BLaER1 (cell line): ENCODE measurements around the gene SOX8.
"Not testable (repeated sequence)": the region's sequence is repeated elsewhere in the genome, so short reads cannot be mapped to it uniquely, and the experiment has no call there.

Experiments
- H3K27ac ChIP-seq: shearing (Covaris generic); formaldehyde crosslinking; 2 replicates; pipeline ENCODE4 v1.8.1; 2022
- H3K27me3 ChIP-seq: shearing (Covaris generic); formaldehyde crosslinking; 2 replicates; pipeline ENCODE4 v1.8.1; 2022
- H3K36me3 ChIP-seq: shearing (Covaris generic); formaldehyde crosslinking; 2 replicates; pipeline ENCODE4 v1.8.1; 2022
- H3K4me1 ChIP-seq: shearing (Covaris generic); formaldehyde crosslinking; 2 replicates; pipeline ENCODE4 v1.8.1; 2022
- H3K4me2 ChIP-seq: shearing (Covaris generic); formaldehyde crosslinking; 2 replicates; pipeline ENCODE4 v1.8.1; 2022
- H3K4me3 ChIP-seq: shearing (Covaris generic); formaldehyde crosslinking; 2 replicates; pipeline ENCODE4 v1.8.1; 2022
- H3K9ac ChIP-seq: shearing (Covaris generic); formaldehyde crosslinking; 2 replicates; pipeline ENCODE4 v1.8.1; 2022
- H3K9me3 ChIP-seq: shearing (Covaris generic); formaldehyde crosslinking; 2 replicates; pipeline ENCODE4 v1.8.1; 2022
- H4K20me1 ChIP-seq: shearing (Covaris generic); formaldehyde crosslinking; 2 replicates; pipeline ENCODE4 v1.8.1; 2022
- Cebpa-rat ChIP-seq: shearing (Covaris generic); IDR thresholded peaks from 2 replicates; pipeline ENCODE4 v1.8.1; 2022

SOX8 gene

GRCh38 chr16:1018447-1019198, 37.1 kb downstream of the SOX8 start:
- no peak overlapping the region for H3K4me2 ChIP-seq
- no peaks in the 10 kb centered on the region for H3K4me1 ChIP-seq
- H3K36me3 ChIP-seq, result no peaks in the 10 kb centered on the region
- H3K27ac ChIP-seq, result no peak overlapping the region
- H3K9me3 ChIP-seq, result no peaks in the 10 kb centered on the region
- H3K9ac ChIP-seq, result no peak overlapping the region
- H4K20me1 ChIP-seq, result peaks cover 12% of the 10 kb centered on the region; the same call in 1 of the 2 replicates
- no peak for TF ChIP-seq Cebpa-rat
- H3K4me3 ChIP-seq, result no peak overlapping the region
- H3K27me3 ChIP-seq, result peaks cover 57% of the 10 kb centered on the region

- Histone ChIP-seq H3K9me3 (no peaks in the 10 kb centered on the region), H3K9ac (no peak overlapping the region), H3K27me3 (peaks cover 65% of the 10 kb centered on the region), H4K20me1 (peaks cover 16% of the 10 kb centered on the region; the same call in 1 of the 2 replicates), H3K36me3 (no peaks in the 10 kb centered on the region), H3K4me1 (no peaks in the 10 kb centered on the region), H3K4me3 (no peak overlapping the region), H3K27ac (no peak overlapping the region), H3K4me2 (no peak overlapping the region)
- TF ChIP-seq Cebpa-rat, result no peak
Measured at GRCh38 chr16:1019231-1020090, 37.9 kb downstream of the SOX8 start.

- no peaks in the 10 kb centered on the region for H3K4me1 ChIP-seq
- peaks cover 20% of the 10 kb centered on the region for H4K20me1 ChIP-seq
- H3K27me3 ChIP-seq, result peaks cover 71% of the 10 kb centered on the region
- H3K36me3 ChIP-seq, result no peaks in the 10 kb centered on the region
- H3K9me3 ChIP-seq, result no peaks in the 10 kb centered on the region
- H3K27ac ChIP-seq, result no peak overlapping the region
- H3K4me2 ChIP-seq, result no peak overlapping the region
- TF ChIP-seq Cebpa-rat, result no peak
- no peak overlapping the region for H3K4me3 ChIP-seq
- H3K9ac ChIP-seq, result no peak overlapping the region
Measured at GRCh38 chr16:1020091-1020399, 38.5 kb downstream of the SOX8 start.

GRCh38 chr16:1020591-1020990, 39.0 kb downstream of the SOX8 start:
- Histone ChIP-seq H3K4me3 (no peak overlapping the region), H3K9me3 (no peaks in the 10 kb centered on the region), H3K36me3 (no peaks in the 10 kb centered on the region), H3K27ac (no peak overlapping the region), H3K27me3 (peaks cover 76% of the 10 kb centered on the region), H3K4me1 (no peaks in the 10 kb centered on the region), H3K9ac (no peak overlapping the region), H3K4me2 (no peak overlapping the region), H4K20me1 (peaks cover 26% of the 10 kb centered on the region)
- TF ChIP-seq Cebpa-rat, result no peak

- H3K27ac ChIP-seq, result no peak overlapping the region
- no peak overlapping the region for H3K4me2 ChIP-seq
- H3K36me3 ChIP-seq, result no peaks in the 10 kb centered on the region
- H3K4me3 ChIP-seq, result no peak overlapping the region
- no peaks in the 10 kb centered on the region for H3K4me1 ChIP-seq
- peaks cover 87% of the 10 kb centered on the region for H3K27me3 ChIP-seq
- TF ChIP-seq Cebpa-rat, result no peak
- H4K20me1 ChIP-seq, result peaks cover 34% of the 10 kb centered on the region
- no peaks in the 10 kb centered on the region for H3K9me3 ChIP-seq
- H3K9ac ChIP-seq, result no peak overlapping the region
Measured at GRCh38 chr16:1021553-1022160, 40.1 kb downstream of the SOX8 start.

- TF ChIP-seq Cebpa-rat, result no peak
Measured at GRCh38 chr16:1022466-1022865, 40.9 kb downstream of the SOX8 start.

GRCh38 chr16:1024138-1024537, 42.6 kb downstream of the SOX8 start:
- Histone ChIP-seq H3K9me3 (no peaks in the 10 kb centered on the region), H3K27me3 (peaks cover 98% of the 10 kb centered on the region), H3K4me3 (no peak overlapping the region), H3K27ac (no peak overlapping the region), H3K4me1 (peaks cover 9% of the 10 kb centered on the region), H3K36me3 (no peaks in the 10 kb centered on the region), H3K9ac (no peak overlapping the region), H4K20me1 (peaks cover 54% of the 10 kb centered on the region), H3K4me2 (no peak overlapping the region)
- TF ChIP-seq Cebpa-rat, result no peak

More at GRCh38 chr16:1022466-1022865, 40.9 kb downstream of the SOX8 start:
- H3K9ac ChIP-seq, result no peak overlapping the region
- H3K4me1 ChIP-seq, result no peaks in the 10 kb centered on the region
- H3K4me2 ChIP-seq, result no peak overlapping the region
- H4K20me1 ChIP-seq, result peaks cover 42% of the 10 kb centered on the region
- H3K9me3 ChIP-seq, result no peaks in the 10 kb centered on the region
- H3K27me3 ChIP-seq, result peaks cover 95% of the 10 kb centered on the region
- no peak overlapping the region for H3K4me3 ChIP-seq
- H3K36me3 ChIP-seq, result no peaks in the 10 kb centered on the region
- H3K27ac ChIP-seq, result no peak overlapping the region

GRCh38 chr16:1025183-1025809, 43.7 kb downstream of the SOX8 start:
- H3K36me3 ChIP-seq, H3K27ac ChIP-seq, H3K4me2 ChIP-seq, H3K9ac ChIP-seq, H3K9me3 ChIP-seq, H3K4me3 ChIP-seq: not testable (repeated sequence)
- H3K27me3 ChIP-seq, result peaks cover 98% of the 10 kb centered on the region
- H4K20me1 ChIP-seq, result peaks cover 66% of the 10 kb centered on the region
- peaks cover 21% of the 10 kb centered on the region for H3K4me1 ChIP-seq

GRCh38 chr16:1026057-1026783, 44.6 kb downstream of the SOX8 start:
- peaks cover 30% of the 10 kb centered on the region for H3K4me1 ChIP-seq
- TF ChIP-seq Cebpa-rat, result no peak
- no peak overlapping the region for H3K27ac ChIP-seq
- no peak overlapping the region for H3K4me2 ChIP-seq
- no peaks in the 10 kb centered on the region for H3K36me3 ChIP-seq
- no peak overlapping the region for H3K9ac ChIP-seq
- no peaks in the 10 kb centered on the region for H3K9me3 ChIP-seq
- peaks cover 75% of the 10 kb centered on the region for H4K20me1 ChIP-seq
- H3K27me3 ChIP-seq, result peaks cover 99% of the 10 kb centered on the region
- no peak overlapping the region for H3K4me3 ChIP-seq
